Sigmoid colon (tissue), 7 donors: Measurements from ENCODE around the gene SLC9C2. TPM values are rescaled to one million over a fixed set of nuclear protein-coding genes. Genes with fewer than 3 reads are reported as not detected.

Experiments used
- DNase-seq: peaks from one replicate; pipeline ENCODE4 v3.0.0-alpha.2; 2019
- H3K27ac ChIP-seq, 4 donors: fragments of 200-600 bp; sonication (generic); one replicate each; pipeline ENCODE4 v1.5.1; 2016 to 2019; ENCODE audit warnings: mild to moderate bottlenecking in 1 of 4
- H3K27me3 ChIP-seq, 3 donors: fragments of 200-600 bp; sonication (generic); one replicate each; pipeline ENCODE4 v1.5.1; 2019; ENCODE audit warnings: mild to moderate bottlenecking in 1 of 3
- H3K36me3 ChIP-seq, 4 donors: fragments of 200-600 bp; sonication (generic); one replicate each; pipeline ENCODE4 v1.5.1; 2016 to 2019
- H3K4me1 ChIP-seq, 4 donors: fragments of 200-600 bp; sonication (generic); one replicate each; pipeline ENCODE4 v1.5.1; 2017 to 2019
- H3K4me3 ChIP-seq, 4 donors: fragments of 200-600 bp; sonication (generic); one replicate each; pipeline ENCODE4 v1.5.1; 2017 to 2019; ENCODE audit warnings: mild to moderate bottlenecking in 2 of 4, moderate library complexity in 1 of 4
- H3K9me3 ChIP-seq, 4 donors: fragments of 200-600 bp in 3 of 4; sonication (generic) in 3 of 4; one replicate each; pipeline versions ENCODE4 v1.5.1 to v1.6.1; 2013 to 2019
- CTCF ChIP-seq, 4 experiments: fragments of 450-650 bp in 3 of 4; fragments of 200-600 bp in 1 of 4; IDR thresholded peaks; one replicate each; pipeline ENCODE4 v1.5.1; 2016 to 2019; ENCODE audit warnings: antibody characterized with exemption in 4 of 4, mild to moderate bottlenecking in 3 of 4, moderate library complexity in 2 of 4
- EP300 ChIP-seq, 4 donors: sonication (generic); formaldehyde crosslinking; IDR thresholded peaks; one replicate each; pipeline ENCODE4 v1.6.1; 2017; ENCODE audit warnings: antibody characterized with exemption in 4 of 4
- POLR2A ChIP-seq, 2 donors: fragments of 450-650 bp; IDR thresholded peaks; one replicate each; pipeline ENCODE4 v1.6.1; 2016; ENCODE audit warnings: antibody characterized with exemption in 2 of 2, mild to moderate bottlenecking in 2 of 2, moderate library complexity in 2 of 2
- POLR2AphosphoS5 ChIP-seq, 4 donors: sonication (generic); formaldehyde crosslinking; IDR thresholded peaks; one replicate each; pipeline ENCODE4 v1.6.1; 2017; ENCODE audit warnings: antibody characterized with exemption in 4 of 4
- WGBS, 2 donors: extraction: QIAGEN DNeasy Blood & Tissue Kit; methylation state at CpG; one replicate each; pipeline ENCODE4 v1.1.7; 2013; 5-methylcytosine and 5-hydroxymethylcytosine counted together
- intact Hi-C: fragments of 100-400 bp; cut with DNase I; formaldehyde crosslinking; loops from one replicate; pipeline ENCODE4 v1.15.1; 2023
- polyA plus RNA-seq, 3 donors: library from polyadenylated mRNA; stranded (reverse); fragments of 200-250 nt; gene quantifications; one replicate each; pipeline ENCODE4 v1.2.3, GENCODE V29; 2013
- total RNA-seq, 4 donors: library from RNA; depleted of rRNA; stranded (reverse); fragments of >200 nt; gene quantifications; one replicate each; pipeline ENCODE4 v1.1.0, GENCODE V29; 2016
- donor health status: healthy with polysubstance abuse.
- donor health status: Bipolar disorder and iron deficiency.
- donor health status: healthy.

Gene SLC9C2
- total and polyA plus RNA-seq, 7 donors = not detected

- Histone ChIP-seq H3K4me3 (no peak overlapping the region), H3K27me3 (no peaks in the 10 kb centered on the region), H3K27ac (no peak overlapping the region), H3K4me1 (no peaks in the 10 kb centered on the region), H3K36me3 (peaks cover 34 to 59% (median 43%) of the 10 kb centered on the region in 4 donors), H3K9me3 (no peaks in the 10 kb centered on the region)
- TF ChIP-seq CTCF (IDR thresholded peaks at IDR 0.05) (no peak), POLR2A (IDR thresholded peaks at IDR 0.05) (no peak), EP300 (IDR thresholded peaks at IDR 0.05) (no peak), POLR2AphosphoS5 (IDR thresholded peaks at IDR 0.05) (no peak)
- no peak for DNase-seq
- WGBS, 2 donors = 93 to 95% methylated on average over 5 of the region's 5 CpGs
- intact Hi-C loops = no loop called here
These were observed 113.7 kb downstream of the SLC9C2 start for GRCh38 chr1:173489149-173489600.

- intact Hi-C loops = no loop called here
- no peaks in the 10 kb centered on the region for H3K4me1 ChIP-seq
- TF ChIP-seq POLR2A (IDR thresholded peaks at IDR 0.05) = no peak
- TF ChIP-seq CTCF (IDR thresholded peaks at IDR 0.05) = no peak
- TF ChIP-seq EP300 (IDR thresholded peaks at IDR 0.05) = no peak
- no peak for TF ChIP-seq POLR2AphosphoS5 (IDR thresholded peaks at IDR 0.05)
These were observed 114.9 kb downstream of the SLC9C2 start for GRCh38 chr1:173488001-173488400.

GRCh38 chr1:173485401-173485800, 117.5 kb downstream of the SLC9C2 start:
- intact Hi-C loops = no loop called here
- DNase-seq = no peak
- H3K4me1 ChIP-seq = peaks cover 0 to 8% (median 2%) of the 10 kb centered on the region in 4 donors
- 95% methylated on average over 7 of the region's 7 CpGs for WGBS, 2 donors
- no peak overlapping the region for H3K27ac ChIP-seq
- TF ChIP-seq EP300 (IDR thresholded peaks at IDR 0.05) (no peak), POLR2A (IDR thresholded peaks at IDR 0.05) (no peak), POLR2AphosphoS5 (IDR thresholded peaks at IDR 0.05) (no peak), CTCF (IDR thresholded peaks at IDR 0.05) (no peak)
- H3K9me3 ChIP-seq = no peaks in the 10 kb centered on the region
- H3K27me3 ChIP-seq = no peaks in the 10 kb centered on the region
- H3K4me3 ChIP-seq = no peak overlapping the region
- peaks cover 58 to 97% (median 70%) of the 10 kb centered on the region in 4 donors for H3K36me3 ChIP-seq

More at GRCh38 chr1:173488001-173488400, 114.9 kb downstream of the SLC9C2 start:
- 82 to 89% methylated on average over 2 of the region's 2 CpGs for WGBS, 2 donors
- Histone ChIP-seq H3K27ac (no peak overlapping the region), H3K9me3 (no peaks in the 10 kb centered on the region), H3K4me3 (no peak overlapping the region), H3K36me3 (peaks cover 42 to 71% (median 51%) of the 10 kb centered on the region in 4 donors), H3K27me3 (no peaks in the 10 kb centered on the region)
- DNase-seq = no peak

GRCh38 chr1:173484276-173484675, 118.6 kb downstream of the SLC9C2 start:
- H3K4me1 ChIP-seq = peaks cover 0 to 20% (median 13%) of the 10 kb centered on the region in 4 donors
- intact Hi-C loops = no loop called here
- WGBS, 2 donors = 96 to 97% methylated on average over 2 of the region's 2 CpGs
- no peaks in the 10 kb centered on the region for H3K27me3 ChIP-seq
- TF ChIP-seq POLR2AphosphoS5 (IDR thresholded peaks at IDR 0.05) = no peak
- no peak for TF ChIP-seq CTCF (IDR thresholded peaks at IDR 0.05)
- no peak for TF ChIP-seq POLR2A (IDR thresholded peaks at IDR 0.05)
- no peak for TF ChIP-seq EP300 (IDR thresholded peaks at IDR 0.05)
- H3K36me3 ChIP-seq = peaks cover 58 to 92% (median 70%) of the 10 kb centered on the region in 4 donors
- no peak for DNase-seq
- no peak overlapping the region for H3K4me3 ChIP-seq
- H3K27ac ChIP-seq = no peak overlapping the region
- H3K9me3 ChIP-seq = no peaks in the 10 kb centered on the region

DNA sequence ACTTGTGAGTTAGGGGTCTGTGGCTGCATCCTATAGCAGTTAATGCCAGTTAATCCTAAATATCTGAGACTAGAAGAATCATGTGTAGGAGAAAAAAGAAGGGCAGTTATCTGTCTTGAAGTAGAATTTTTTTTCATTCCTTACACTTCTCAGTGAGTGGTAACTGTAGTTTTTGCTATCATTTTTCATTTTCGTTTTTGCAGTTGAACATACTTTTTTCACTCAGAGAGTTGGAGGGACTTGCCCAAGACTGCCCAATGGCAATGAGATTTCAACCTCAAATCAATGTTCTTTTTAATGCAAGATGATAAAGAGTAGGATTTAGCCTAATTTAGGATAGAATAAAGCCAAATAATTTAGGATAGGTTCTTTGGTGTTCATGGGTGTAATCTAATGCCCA, 120.2 kb downstream of the SLC9C2 start:
- no peaks in the 10 kb centered on the region for H3K9me3 ChIP-seq
- H3K36me3 ChIP-seq = peaks cover 42 to 76% (median 57%) of the 10 kb centered on the region in 4 donors
- intact Hi-C loops = no loop called here
- TF ChIP-seq POLR2A (IDR thresholded peaks at IDR 0.05) (no peak), EP300 (IDR thresholded peaks at IDR 0.05) (no peak), POLR2AphosphoS5 (IDR thresholded peaks at IDR 0.05) (no peak), CTCF (IDR thresholded peaks at IDR 0.05) (no peak)
- 84 to 87% methylated on average over 1 of the region's 1 CpG for WGBS, 2 donors
- no peak overlapping the region for H3K4me3 ChIP-seq
- no peak overlapping the region for H3K27ac ChIP-seq
- no peaks in the 10 kb centered on the region for H3K27me3 ChIP-seq
- peaks cover 0 to 32% (median 25%) of the 10 kb centered on the region in 4 donors for H3K4me1 ChIP-seq
- DNase-seq = no peak
